NCI-H146 treated with DMSO at 0.1 percent for 48 hours (cell line): ENCODE results near the gene SNX27.

ENCODE experiments used
- DNase-seq: peaks from one replicate; lab custom pipeline; 2025; ENCODE audit not compliant: unreplicated experiment; lab: John Stamatoyannopoulos, UW

SNX27 gene

GRCh38 chr1:151703813-151704212 lies 92.0 kb downstream of the SNX27 start:
- no peak for DNase-seq

- no peak for DNase-seq
Measured at GRCh38 chr1:151704246-151704645, 92.4 kb downstream of the SNX27 start.

GRCh38 chr1:151705146-151705545 lies 93.3 kb downstream of the SNX27 start:
- DNase-seq: no peak

- no peak for DNase-seq
Measured at GRCh38 chr1:151705753-151706463, 94.1 kb downstream of the SNX27 start.

DNA sequence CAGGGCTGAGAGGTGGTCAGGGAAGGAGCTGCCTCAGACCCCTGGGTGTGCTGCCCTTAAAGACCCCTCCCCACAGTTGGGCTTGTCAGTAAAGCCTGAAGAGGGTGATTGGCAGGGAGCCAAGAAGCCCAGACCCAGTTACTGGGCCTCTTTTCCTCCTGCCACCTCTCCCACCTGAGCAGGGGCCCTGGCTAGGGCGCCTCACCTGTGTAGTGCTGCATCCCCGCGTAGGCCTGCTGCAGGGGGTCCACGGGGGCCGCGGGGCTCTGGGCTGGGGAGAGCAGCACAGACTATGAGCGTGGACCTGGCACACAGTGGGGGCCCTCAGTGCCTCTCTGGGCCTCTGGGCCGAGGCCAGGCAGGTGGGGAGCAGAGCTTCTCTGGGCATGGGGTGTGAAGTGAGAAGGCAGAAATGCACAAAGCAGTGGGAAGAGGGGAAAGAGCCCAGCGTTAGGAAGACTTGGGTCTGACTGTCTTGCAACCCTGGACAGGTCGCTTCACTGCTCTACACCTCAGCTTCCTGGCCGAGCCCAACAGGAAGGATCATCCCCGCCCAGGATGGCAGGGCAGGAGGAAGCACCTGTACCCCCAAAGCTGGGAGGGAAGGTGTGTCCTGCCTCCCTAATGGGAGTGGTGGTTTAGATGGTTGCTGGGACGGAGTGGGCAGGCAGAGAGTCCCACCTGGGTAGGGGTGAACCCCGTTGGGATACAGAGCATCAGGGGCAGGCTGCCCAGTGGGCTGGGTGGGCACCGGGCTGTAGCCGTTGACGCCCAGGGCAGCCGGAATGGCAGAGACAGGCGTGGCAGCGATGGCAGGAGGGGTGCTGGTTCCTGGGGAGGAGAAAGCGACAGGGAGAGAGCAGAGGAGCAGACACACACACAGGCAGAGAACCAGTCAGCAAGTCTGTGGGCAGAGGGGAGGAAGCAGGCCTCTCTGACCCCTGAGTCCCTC lies 94.9 kb downstream of the SNX27 start:
- DNase-seq: no peak

DNA sequence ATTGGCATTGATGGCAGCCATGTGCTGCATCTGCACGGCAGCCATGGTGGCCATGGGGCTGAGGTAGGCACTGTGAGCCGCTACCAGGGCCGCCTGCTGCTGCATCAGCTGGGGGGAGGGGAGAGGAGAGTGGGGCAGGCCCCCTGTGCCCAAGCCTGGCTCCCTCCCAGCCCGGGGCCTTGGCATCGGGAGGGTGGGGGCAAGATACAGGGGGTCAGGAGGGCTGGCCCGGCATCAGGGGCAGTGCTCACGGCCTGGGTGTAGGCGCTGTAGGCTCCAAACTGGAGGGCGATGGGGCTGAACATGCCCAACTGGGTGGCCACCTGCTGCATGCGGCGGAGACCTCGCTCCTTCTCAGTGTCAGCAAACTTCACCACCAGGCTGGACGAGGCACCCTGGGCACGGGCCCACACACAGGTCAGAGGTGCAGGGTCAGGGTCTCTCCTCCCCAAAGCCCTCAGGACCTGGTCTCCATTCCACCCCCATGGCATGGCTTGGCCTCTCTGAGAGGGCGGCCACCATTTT lies 95.8 kb downstream of the SNX27 start:
- no peak for DNase-seq

DNA sequence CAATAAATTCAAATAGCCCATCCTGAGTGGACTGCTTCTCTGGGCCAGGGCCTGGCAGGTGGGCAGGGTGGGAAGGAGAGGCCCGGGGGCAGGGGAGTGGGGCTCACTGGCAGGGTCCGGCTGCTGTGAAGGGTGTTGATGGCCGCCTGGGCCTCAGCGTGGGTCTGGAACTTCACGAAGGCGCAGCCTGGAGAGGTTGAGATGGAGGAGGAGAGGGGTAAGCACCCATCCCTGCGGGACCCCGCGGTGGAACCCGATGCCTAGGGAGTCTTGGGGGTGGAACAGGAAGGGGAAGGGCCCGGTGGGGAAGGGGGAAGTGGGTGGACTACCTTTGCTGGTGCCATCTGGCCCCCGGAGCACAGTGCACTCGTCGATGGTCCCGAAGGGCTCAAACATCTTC lies 97.0 kb downstream of the SNX27 start:
- DNase-seq: no peak

DNA sequence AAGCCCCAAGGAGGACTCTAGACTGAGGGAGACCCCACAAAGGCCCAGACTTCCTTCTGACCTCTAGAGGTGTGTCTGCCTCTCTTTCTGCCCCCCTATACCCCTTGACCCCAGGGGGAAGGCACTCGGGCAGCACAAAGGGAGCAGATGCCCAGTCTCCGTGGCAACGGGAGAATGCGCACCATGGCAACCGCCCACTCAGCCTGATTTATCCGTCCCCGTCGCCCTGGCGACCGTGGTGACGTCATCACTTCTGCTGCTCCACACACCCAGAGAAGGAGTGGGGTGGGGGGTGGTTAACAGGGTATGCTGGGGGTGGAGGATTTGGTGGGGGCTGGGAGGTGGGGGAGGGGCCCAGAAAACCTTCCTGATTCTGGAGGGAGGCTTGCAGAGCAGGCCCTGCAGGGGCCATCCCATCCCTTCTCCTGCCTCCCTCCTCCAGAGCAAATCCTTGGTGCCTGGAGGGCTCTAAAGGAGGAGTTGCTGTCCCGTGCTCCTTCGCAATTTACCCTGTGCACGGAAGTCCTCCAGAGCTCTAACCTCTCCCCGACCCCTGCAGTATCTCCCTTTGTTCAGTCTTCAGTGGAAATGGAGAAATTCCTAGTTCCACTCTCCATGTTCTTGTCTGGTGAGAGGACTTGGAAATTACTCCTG lies 98.5 kb downstream of the SNX27 start:
- no peak for DNase-seq

- no peak for DNase-seq
Measured at GRCh38 chr1:151711044-151711800, 99.4 kb downstream of the SNX27 start.

GRCh38 chr1:151711951-151712350 lies 100.1 kb downstream of the SNX27 start:
- DNase-seq: peak; percentile 51

- no peak for DNase-seq
Measured at GRCh38 chr1:151713044-151713443, 101.2 kb downstream of the SNX27 start.

- no peak for DNase-seq
Measured at GRCh38 chr1:151713874-151714273, 102.0 kb downstream of the SNX27 start.

DNA sequence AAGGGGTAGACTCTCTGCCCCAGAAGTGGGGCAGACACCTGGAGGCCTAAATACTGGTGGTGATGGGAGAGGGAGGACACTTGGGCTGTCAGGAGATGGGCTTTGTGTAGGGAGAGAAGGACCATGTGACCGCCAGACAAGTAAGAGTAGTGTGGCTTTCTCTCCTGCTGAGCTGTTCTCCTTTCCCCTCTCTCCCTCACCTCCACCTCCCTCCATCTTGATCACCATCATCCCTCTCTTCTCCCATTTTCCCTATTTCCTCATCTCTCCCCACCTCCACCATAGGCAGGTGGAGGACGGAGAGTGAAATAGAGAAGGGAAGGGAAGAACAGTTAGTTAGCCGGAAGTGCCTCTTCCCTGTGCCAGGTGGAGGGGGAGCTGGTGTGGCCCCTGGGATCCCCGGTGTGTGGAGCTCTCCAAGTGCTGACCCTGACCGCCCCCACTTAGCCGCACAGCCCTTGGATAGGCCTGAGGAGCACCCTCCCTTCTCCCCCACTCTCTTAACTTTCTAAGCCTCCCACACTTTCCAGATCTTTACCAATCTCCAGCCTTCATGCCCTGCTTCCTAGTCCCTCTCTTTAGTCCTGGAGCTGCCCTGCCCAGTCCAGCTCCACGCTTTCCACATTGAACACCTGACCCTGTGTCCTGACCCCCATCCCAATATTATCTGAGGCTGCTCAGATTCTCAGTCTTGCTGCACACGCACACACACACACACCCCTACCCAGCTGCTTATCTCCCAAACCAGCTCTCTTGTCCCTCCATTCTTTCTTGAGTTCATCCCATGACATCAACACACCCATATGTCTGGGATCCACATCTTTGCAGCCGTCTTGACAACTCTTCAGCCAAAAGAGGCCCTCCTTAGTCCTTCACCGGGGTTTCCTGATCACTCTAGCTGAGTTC lies 103.2 kb downstream of the SNX27 start:
- no peak for DNase-seq

GRCh38 chr1:151715726-151716404 lies 104.0 kb downstream of the SNX27 start:
- DNase-seq: peak; percentile 61

DNA sequence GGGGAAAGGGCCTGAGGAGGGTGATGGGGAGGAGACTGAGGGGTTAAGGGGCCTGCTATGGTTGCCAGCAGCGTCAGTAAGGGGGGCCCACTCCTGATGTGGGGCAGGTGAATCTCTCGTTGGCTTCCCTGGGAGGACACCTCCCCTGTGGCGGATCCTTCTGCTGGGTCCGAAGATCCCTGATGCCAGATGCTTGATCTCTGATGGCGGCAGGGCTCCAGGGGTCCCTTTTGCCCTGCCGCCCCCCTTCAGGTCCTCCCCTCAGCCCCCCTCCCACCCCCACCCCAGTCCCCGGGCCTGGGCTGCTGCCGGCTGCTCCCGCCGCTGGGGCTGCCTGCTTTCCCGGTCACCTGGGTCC lies 104.5 kb downstream of the SNX27 start:
- no peak for DNase-seq

DNA sequence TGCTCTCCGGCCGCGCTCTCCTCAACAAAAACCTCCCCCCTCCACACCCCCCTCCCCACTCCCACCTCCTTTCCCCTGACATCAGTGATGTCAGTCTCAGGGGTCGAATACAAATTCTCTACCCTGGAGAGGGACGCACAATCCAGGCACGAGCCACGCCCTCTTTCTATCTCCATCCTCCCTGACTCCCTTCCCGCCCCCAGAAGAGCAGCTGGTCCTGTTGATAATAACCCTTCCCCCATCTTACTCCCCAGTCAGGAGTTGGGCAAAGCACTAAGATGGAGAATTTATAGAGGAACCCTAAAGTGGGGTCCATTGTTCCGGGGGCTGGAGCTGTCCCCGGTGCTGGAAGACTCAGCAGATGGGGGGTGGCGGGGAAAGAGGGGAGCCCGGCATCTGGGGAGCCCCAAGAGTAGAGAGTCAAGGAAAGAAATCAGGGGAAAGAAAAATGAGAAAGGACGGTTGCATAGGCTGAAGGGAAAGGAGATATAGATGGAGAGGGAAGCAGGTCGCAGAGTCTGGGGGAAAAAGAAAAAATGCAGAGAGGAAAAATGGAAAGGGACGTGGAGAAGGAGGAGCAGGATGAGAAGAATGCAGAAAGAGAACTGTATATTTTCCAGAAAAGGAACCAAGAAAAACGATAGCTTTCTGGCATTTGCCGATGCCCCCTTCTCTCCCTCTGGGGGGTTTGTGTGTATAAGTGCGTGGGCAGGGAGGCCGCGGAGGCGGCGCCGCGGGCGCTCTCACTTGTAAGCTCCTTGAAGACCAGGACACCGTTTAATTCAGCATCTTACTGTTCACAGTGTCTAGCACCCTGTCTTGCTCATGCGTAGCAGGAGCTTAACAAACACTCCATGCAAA lies 105.2 kb downstream of the SNX27 start, which contains the start of gene CELF3:
TSS of gene CELF3 (minus strand) at position 33 of the 861 bp plus-strand sequence. CDS start 783 bp downstream, outside the sequence.
- DNase-seq: peak; percentile 94

DNA sequence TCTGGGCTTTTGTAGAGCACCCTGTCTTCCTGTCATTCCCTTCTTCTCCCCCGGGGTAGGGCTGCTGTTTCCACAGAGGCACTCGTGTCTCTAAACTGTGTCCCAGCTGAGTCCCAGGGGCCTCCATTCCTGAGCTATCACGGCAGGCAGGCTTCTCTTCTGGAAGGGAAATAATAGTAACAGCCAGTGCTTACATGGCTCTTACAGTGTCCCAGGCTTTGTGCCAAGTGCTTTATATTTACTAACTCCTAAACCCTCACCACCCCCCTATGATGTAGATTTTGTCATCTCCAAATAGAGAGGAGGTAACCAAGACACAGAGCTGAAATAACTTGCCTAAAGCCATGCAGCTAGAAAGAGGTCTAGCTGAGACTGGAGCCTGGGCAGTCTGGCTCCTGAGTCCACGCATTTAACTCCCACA lies 106.2 kb downstream of the SNX27 start:
- no peak for DNase-seq

DNA sequence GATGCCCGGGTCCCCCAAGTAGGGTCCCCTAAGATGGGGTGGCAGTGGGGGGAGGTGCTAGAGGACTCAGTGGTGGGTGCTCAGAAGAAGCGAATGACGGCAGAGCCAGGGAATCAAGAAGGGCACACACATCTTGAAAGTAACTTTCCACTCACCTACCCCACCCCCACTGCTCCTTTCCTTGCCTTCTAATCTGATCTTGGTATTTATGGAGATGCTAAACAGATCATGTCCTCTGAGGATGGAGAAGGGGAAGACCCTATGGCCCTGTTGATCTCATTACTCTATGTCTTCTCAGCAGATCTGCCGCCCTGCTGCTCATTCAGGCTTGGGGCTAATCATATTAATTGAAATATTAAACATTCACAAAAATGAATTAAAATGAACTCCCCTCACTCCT lies 106.8 kb downstream of the SNX27 start:
- no peak for DNase-seq
